ENCODE results near the gene DENND4C.

DNA sequence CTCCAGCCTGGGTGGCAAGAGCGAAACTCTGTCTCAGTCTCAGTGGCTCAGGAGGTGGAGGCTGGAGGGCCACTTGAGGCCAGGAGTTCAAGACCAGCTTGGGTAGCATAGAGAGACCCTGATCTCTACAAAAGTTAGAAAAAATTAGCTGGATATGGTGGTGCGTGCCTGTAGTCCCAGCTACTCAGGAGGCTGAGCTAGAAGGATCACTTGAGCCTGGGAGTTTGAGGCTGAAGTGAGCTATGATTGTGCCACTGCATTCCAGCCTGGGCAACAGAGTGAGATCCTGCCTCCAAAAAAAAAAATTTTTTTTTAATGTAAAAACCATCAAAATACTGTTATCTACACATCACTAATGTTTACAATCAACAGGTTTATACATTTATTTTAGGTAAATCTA, 24.6 kb downstream of the DENND4C start:
- TF ChIP-seq SIN3A (IDR thresholded peaks at IDR 0.05; ENCODE audit: borderline replicate concordance, insufficient read depth, low read length) (no peak), TAF1 (IDR thresholded peaks at IDR 0.05; ENCODE audit: borderline replicate concordance, insufficient read depth, low read length) (no peak)
- TF ChIP-seq, protein P1, sequence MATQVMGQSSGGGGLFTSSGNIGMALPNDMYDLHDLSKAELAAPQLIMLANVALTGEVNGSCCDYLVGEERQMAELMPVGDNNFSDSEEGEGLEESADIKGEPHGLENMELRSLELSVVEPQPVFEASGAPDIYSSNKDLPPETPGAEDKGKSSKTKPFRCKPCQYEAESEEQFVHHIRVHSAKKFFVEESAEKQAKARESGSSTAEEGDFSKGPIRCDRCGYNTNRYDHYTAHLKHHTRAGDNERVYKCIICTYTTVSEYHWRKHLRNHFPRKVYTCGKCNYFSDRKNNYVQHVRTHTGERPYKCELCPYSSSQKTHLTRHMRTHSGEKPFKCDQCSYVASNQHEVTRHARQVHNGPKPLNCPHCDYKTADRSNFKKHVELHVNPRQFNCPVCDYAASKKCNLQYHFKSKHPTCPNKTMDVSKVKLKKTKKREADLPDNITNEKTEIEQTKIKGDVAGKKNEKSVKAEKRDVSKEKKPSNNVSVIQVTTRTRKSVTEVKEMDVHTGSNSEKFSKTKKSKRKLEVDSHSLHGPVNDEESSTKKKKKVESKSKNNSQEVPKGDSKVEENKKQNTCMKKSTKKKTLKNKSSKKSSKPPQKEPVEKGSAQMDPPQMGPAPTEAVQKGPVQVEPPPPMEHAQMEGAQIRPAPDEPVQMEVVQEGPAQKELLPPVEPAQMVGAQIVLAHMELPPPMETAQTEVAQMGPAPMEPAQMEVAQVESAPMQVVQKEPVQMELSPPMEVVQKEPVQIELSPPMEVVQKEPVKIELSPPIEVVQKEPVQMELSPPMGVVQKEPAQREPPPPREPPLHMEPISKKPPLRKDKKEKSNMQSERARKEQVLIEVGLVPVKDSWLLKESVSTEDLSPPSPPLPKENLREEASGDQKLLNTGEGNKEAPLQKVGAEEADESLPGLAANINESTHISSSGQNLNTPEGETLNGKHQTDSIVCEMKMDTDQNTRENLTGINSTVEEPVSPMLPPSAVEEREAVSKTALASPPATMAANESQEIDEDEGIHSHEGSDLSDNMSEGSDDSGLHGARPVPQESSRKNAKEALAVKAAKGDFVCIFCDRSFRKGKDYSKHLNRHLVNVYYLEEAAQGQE (IDR thresholded peaks at IDR 0.05; ENCODE audit: insufficient read depth in 1 of 2, low read depth in 2 of 2, low read length in 2 of 2) = no peak

Measured in PFSK-1 (cell line).